OCI-LY7 (cell line): ENCODE results near the gene FGGY. TPM values are rescaled to one million over a fixed set of nuclear protein-coding genes. Genes with fewer than 3 reads are reported as not detected.

Experiments used
- BruUV-seq: library from RNA; stranded (reverse); fragments of 400-500 nt; replicated peaks from 2 replicates; lab custom pipeline; 2021; lab: Mats Ljungman, UMichigan
- CTCF ChIA-PET: fragments of 300-600 bp; sonication (Branson Sonifier 250); formaldehyde crosslinking; loops from one replicate; lab custom pipeline; 2022; ENCODE audit warnings: antibody characterized with exemption; ENCODE audit not compliant: unreplicated experiment; lab: Charles Lee
- POLR2A ChIA-PET: fragments of 300-600 bp; sonication (Branson Sonifier 250); formaldehyde crosslinking; loops from one replicate; lab custom pipeline; 2022; ENCODE audit warnings: antibody characterized with exemption; lab: Charles Lee
- DNase-seq: peaks from one replicate; pipeline ENCODE4 v3.0.0-alpha.2; 2015; ENCODE audit warnings: low spot score
- H2AFZ ChIP-seq: fragments of 200-600 bp; sonication (generic), shearing (Covaris generic); 2 replicates; pipeline ENCODE4 v1.6.1; 2014; ENCODE audit warnings: mild to moderate bottlenecking, antibody characterized with exemption, low read length, moderate library complexity
- H3K27ac ChIP-seq: fragments of 200-600 bp; sonication (generic); 2 replicates; pipeline ENCODE4 v1.5.1; 2014; ENCODE audit warnings: mixed run types, low read depth, mild to moderate bottlenecking, moderate library complexity, low read length, inconsistent platforms; ENCODE audit not compliant: poor library complexity, severe bottlenecking
- H3K36me3 ChIP-seq: fragments of 200-600 bp; sonication (generic); 2 replicates; pipeline ENCODE4 v1.6.1; 2014; ENCODE audit warnings: mild to moderate bottlenecking, antibody characterized with exemption, low read length, moderate library complexity, mixed read lengths; ENCODE audit not compliant: insufficient read depth
- H3K4me1 ChIP-seq: fragments of 200-600 bp; sonication (generic); 2 replicates; pipeline ENCODE4 v1.5.1; 2014; ENCODE audit warnings: mild to moderate bottlenecking, low read length; ENCODE audit not compliant: insufficient read depth, poor library complexity, severe bottlenecking
- H3K4me2 ChIP-seq: fragments of 200-600 bp; sonication (generic); 2 replicates; pipeline ENCODE4 v1.6.1; 2014; ENCODE audit warnings: mild to moderate bottlenecking, low read length
- H3K4me3 ChIP-seq: fragments of 200-600 bp; sonication (generic); 2 replicates; pipeline ENCODE4 v1.5.1; 2014; ENCODE audit warnings: mild to moderate bottlenecking, low read depth, low read length; ENCODE audit not compliant: poor library complexity, severe bottlenecking
- H3K79me2 ChIP-seq: fragments of 200-600 bp; sonication (generic); 2 replicates; pipeline ENCODE4 v1.6.1; 2016; ENCODE audit warnings: low read depth, mild to moderate bottlenecking, low read length, moderate library complexity, mixed read lengths; ENCODE audit not compliant: insufficient read depth
- H3K9me2 ChIP-seq: fragments of 200-600 bp; sonication (generic); 2 replicates; pipeline ENCODE4 v1.6.1; 2016; ENCODE audit warnings: mild to moderate bottlenecking, low read length, mixed read lengths; ENCODE audit not compliant: insufficient read depth
- H3K9me3 ChIP-seq: fragments of 200-600 bp; sonication (generic); 2 replicates; pipeline ENCODE4 v1.6.1; 2014; ENCODE audit warnings: mild to moderate bottlenecking, mixed run types, low read length, mixed read lengths
- H4K20me1 ChIP-seq: fragments of 200-600 bp; sonication (generic); 2 replicates; pipeline ENCODE4 v1.6.1; 2014; ENCODE audit warnings: mild to moderate bottlenecking, antibody characterized with exemption, low read length, moderate library complexity, mixed read lengths; ENCODE audit not compliant: insufficient read depth
- EZH2phosphoT487 ChIP-seq: fragments of 200-600 bp; sonication (generic); IDR thresholded peaks from 2 replicates; pipeline ENCODE4 v1.6.1; 2018; ENCODE audit warnings: low read depth, borderline replicate concordance, mild to moderate bottlenecking, mixed run types, antibody characterized with exemption, low read length, moderate library complexity, mixed read lengths
- intact Hi-C: fragments of 100-400 bp; cut with micrococcal nuclease; formaldehyde crosslinking; loops from one replicate; pipeline ENCODE4 v1.10.0; 2022; ENCODE audit not compliant: unreplicated experiment
- total RNA-seq, 2 experiments: library from RNA; depleted of rRNA in 1 of 2; stranded (reverse); fragments of >200 nt in 1 of 2; shearing (Covaris generic) in 1 of 2; gene quantifications; 2 replicates each; pipeline ENCODE4 v1.2.3, GENCODE V29; 2014 to 2022
- TF ChIP-seq, protein P1 (sequence below): fragments of 200-600 bp; sonication (generic); conservative IDR thresholded peaks from 2 replicates; pipeline ENCODE4 v1.5.1; 2014; ENCODE audit warnings: mild to moderate bottlenecking, antibody characterized with exemption, low read length, moderate library complexity, mixed read lengths

The FGGY gene
- total RNA-seq, 2 experiments from 2014 or later, result 0.63 to 4.5 TPM

DNA sequence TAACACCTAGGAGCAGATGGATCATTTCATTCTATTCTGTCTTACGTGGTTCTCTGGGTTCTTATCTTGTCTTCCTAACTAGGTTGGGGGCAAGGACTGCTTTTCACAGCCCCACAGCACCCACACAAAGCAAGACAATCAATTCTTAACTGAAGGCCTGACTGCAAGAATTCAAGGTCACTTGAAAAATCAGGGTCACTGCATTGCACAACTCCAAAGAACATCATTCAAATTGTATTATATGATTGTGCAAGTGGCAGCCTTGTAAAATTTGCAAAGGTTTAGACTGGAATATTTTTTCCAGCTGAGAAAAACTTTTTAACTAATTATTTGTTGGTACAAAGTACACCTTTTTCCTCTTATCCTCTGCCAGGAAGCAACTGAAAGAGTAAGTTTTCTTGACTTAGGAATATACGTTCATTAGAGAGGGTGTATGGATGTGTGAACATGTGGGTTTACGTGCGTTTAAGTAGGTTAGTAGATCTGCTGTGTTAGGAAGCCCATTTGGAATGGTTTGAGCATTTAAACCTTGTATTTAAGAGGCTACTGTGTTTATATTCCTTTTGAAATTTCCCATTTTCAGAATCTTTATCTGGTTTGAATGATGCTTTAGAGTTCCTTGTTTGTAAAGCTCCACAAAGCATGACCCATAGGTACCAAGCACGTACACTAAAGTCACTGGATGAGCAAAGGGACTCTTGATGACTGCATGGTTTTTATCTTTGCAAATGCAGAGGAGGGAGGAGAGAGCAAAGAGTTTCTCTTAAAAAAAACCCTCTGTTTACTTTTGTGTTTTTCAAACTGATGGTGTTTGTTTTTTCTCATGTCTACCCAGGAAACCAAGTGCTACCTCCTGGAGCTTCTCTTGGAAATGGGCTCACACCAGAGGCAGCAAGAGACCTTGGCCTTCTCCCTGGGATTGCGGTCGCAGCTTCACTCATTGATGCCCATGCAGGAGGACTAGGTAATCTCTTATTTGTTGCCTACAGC lies 214.9 kb downstream of the FGGY start:
- H3K4me3 ChIP-seq, result no peak overlapping the region
- no peaks in the 10 kb centered on the region for H3K36me3 ChIP-seq
- no peaks in the 10 kb centered on the region for H3K9me3 ChIP-seq
- no peaks in the 10 kb centered on the region for H3K4me1 ChIP-seq
- intact Hi-C loops, result no loop called here
- no peaks in the 10 kb centered on the region for H3K9me2 ChIP-seq
- BruUV-seq, result no TSS peak
- DNase-seq, result no peak
- H3K27ac ChIP-seq, result no peak overlapping the region
- H2AFZ ChIP-seq, result no peak overlapping the region
- CTCF ChIA-PET, result no interaction called here
- POLR2A ChIA-PET, result no interaction called here
- TF ChIP-seq, protein P1, sequence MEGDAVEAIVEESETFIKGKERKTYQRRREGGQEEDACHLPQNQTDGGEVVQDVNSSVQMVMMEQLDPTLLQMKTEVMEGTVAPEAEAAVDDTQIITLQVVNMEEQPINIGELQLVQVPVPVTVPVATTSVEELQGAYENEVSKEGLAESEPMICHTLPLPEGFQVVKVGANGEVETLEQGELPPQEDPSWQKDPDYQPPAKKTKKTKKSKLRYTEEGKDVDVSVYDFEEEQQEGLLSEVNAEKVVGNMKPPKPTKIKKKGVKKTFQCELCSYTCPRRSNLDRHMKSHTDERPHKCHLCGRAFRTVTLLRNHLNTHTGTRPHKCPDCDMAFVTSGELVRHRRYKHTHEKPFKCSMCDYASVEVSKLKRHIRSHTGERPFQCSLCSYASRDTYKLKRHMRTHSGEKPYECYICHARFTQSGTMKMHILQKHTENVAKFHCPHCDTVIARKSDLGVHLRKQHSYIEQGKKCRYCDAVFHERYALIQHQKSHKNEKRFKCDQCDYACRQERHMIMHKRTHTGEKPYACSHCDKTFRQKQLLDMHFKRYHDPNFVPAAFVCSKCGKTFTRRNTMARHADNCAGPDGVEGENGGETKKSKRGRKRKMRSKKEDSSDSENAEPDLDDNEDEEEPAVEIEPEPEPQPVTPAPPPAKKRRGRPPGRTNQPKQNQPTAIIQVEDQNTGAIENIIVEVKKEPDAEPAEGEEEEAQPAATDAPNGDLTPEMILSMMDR, result no peak
- TF ChIP-seq EZH2phosphoT487, result no peak
- H3K79me2 ChIP-seq, result no peaks in the 10 kb centered on the region
- H4K20me1 ChIP-seq, result no peaks in the 10 kb centered on the region
- no peak overlapping the region for H3K4me2 ChIP-seq

DNA sequence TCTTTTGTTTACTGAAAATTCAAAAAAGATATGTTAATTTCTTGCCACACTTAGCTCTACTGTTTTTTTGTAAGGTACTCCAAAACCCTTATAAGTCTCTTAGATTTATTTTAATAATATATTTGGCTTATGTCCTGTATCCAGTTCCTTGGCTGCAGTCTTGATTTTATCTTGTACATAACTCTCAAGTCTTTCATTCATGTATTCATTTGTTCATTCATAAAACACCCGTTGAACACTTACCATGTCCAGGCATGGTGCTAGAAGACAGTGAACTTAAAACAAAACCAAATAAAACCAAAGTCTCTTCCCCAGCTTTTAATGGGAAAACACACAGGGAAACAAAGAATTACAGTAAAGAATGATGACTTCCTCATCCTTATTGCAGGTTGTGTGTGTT lies 215.8 kb downstream of the FGGY start:
- POLR2A ChIA-PET, result no interaction called here
- no peak for DNase-seq
- H3K4me2 ChIP-seq, result no peak overlapping the region
- no peaks in the 10 kb centered on the region for H3K9me3 ChIP-seq
- TF ChIP-seq, protein P1, result no peak
- TF ChIP-seq EZH2phosphoT487, result no peak
- BruUV-seq, result no TSS peak
- H3K9me2 ChIP-seq, result no peaks in the 10 kb centered on the region
- no peak overlapping the region for H3K4me3 ChIP-seq
- intact Hi-C loops, result no loop called here
- CTCF ChIA-PET, result no interaction called here
- H3K79me2 ChIP-seq, result no peaks in the 10 kb centered on the region
- H2AFZ ChIP-seq, result no peak overlapping the region
- H4K20me1 ChIP-seq, result no peaks in the 10 kb centered on the region
- H3K27ac ChIP-seq, result no peak overlapping the region
- H3K4me1 ChIP-seq, result no peaks in the 10 kb centered on the region
- no peaks in the 10 kb centered on the region for H3K36me3 ChIP-seq
